Loucy (cell line): ENCODE measurements around the gene DYNLT4.

Source experiments
- CTCF ChIP-seq: fragments of 200-600 bp; sonication (generic); conservative IDR thresholded peaks from 2 replicates; pipeline ENCODE4 v1.5.1; 2014; ENCODE audit warnings: mild to moderate bottlenecking, antibody characterized with exemption, low read length
- EZH2phosphoT487 ChIP-seq: fragments of 200-600 bp; IDR thresholded peaks from 2 replicates; pipeline ENCODE4 v1.6.1; 2018; ENCODE audit warnings: antibody characterized with exemption, mild to moderate bottlenecking, moderate library complexity, borderline replicate concordance

- TF ChIP-seq EZH2phosphoT487 (no peak), CTCF (no peak)
These were observed 362 bp upstream of the DYNLT4 start for GRCh38 chr1:44807364-44808062.
